Fibroblast of skin of abdomen (primary cell): ENCODE measurements around the gene GSE1.
"Not testable (repeated sequence)": the region's sequence is repeated elsewhere in the genome, so short reads cannot be mapped to it uniquely, and the experiment has no call there.

ENCODE experiments used
- DNase-seq: peaks from one replicate; pipeline ENCODE4 v3.0.0-alpha.2; 2013

The GSE1 gene

GRCh38 chr16:85592277-85592676, 20.8 kb upstream of the GSE1 start:
- DNase-seq, result not testable (repeated sequence)

GRCh38 chr16:85592700-85593493, 20.2 kb upstream of the GSE1 start:
- DNase-seq, result no peak

DNA sequence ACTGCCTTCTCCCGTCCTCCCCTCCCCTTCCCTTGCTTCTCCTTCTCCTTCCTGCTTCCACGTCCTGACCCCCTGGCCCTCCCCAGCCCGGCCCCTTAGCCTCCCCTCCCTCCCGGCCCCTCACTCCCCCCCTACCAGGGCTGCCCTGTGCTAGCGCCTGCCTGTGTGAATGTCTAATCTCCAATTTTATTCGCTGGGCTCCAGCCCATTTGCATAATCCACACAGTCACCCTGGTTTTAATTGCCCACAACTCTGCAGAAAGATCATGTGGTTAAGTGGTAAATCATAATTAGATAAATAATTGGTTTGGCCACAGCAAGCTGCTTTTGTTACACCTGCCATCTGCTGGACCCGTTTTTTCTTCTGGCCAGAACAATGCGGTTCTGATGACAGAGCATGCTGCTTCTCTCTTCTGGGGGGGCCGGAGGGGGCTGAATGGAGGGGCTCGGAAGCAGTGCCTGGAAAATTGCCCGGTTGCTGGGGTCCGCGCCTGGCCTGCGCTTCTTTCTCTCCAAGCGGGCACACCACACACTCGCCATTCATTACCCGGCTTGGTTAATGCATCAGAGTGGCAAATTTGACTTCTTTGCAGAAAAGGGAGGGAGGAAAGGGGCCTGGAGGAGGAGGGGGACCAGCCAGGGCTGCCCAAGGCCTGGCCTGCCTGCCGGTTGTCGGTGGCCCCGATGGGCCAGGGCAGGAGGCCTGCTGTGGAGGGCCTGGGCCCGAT, 19.5 kb upstream of the GSE1 start:
- DNase-seq, result no peak

GRCh38 chr16:85594273-85594977, 18.7 kb upstream of the GSE1 start:
- DNase-seq, result no peak

GRCh38 chr16:85594978-85595661, 18.0 kb upstream of the GSE1 start:
- DNase-seq, result no peak

- DNase-seq, result no peak
Observed at GRCh38 chr16:85595812-85596502, 17.2 kb upstream of the GSE1 start.

DNA sequence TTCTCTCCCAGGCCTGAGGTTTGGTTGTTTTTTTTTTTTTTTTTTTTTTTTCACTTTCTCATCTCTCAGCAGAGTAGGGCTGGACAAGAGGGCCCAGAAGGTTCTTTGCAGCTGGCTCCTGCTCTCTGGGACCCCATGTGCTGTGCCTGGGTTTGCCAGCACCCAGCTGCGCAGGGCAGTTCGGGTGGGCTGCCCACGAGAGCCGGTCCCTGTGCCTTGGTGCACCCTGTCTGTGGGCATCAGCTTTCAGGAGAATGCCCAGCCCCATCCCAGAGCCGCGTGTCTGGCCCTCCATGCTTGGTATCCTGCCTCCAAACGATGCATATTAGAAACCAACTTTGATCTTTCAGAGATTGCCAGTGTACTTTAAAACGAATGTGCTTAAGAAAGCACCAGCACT, 15.0 kb upstream of the GSE1 start:
- no peak for DNase-seq

GRCh38 chr16:85600078-85600477, 13.0 kb upstream of the GSE1 start:
- no peak for DNase-seq

DNA sequence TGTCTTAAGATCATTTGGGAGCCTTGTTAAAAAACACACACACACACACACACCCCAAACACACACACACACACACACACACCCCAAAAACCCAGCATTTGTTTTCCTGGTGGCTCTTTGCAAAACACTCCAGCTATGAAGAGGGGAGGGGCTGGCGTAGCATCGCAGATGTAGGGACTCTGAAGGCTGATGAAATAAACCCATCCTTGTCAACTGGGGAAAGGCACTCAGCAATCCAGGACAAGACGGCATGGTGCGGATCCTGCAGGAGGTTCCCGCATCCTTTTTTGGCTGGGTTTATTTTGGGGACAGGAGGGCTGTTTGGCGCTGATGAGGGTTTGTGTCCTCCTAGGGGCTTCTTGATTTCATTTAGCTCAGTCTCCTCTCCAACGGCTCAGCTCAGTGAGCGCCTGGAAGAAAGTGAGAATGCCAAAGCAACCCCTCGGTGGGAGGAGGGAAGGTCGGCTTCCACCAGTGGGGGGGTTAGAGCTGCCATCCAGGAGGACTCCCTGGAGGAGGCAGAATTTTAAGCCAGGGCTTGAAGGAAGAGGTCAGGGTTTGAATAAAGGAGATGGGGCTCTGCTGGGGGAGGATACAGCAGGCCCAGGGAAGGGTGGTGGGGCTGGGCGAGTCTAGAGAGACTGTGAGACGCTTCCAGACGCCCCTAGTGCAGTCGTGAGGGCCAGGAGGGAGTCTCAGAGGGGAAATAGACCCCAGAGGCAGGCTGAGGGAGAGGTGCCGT, 12.4 kb upstream of the GSE1 start:
- DNase-seq, result peak; percentile 35

- DNase-seq, result no peak
Observed at GRCh38 chr16:85601272-85601639, 11.9 kb upstream of the GSE1 start.

- peak; percentile 25 for DNase-seq
Observed at GRCh38 chr16:85601730-85602401, 11.3 kb upstream of the GSE1 start.

GRCh38 chr16:85602402-85603202, 10.5 kb upstream of the GSE1 start:
- no peak for DNase-seq

GRCh38 chr16:85603203-85603755, 9.8 kb upstream of the GSE1 start:
- DNase-seq, result no peak

DNA sequence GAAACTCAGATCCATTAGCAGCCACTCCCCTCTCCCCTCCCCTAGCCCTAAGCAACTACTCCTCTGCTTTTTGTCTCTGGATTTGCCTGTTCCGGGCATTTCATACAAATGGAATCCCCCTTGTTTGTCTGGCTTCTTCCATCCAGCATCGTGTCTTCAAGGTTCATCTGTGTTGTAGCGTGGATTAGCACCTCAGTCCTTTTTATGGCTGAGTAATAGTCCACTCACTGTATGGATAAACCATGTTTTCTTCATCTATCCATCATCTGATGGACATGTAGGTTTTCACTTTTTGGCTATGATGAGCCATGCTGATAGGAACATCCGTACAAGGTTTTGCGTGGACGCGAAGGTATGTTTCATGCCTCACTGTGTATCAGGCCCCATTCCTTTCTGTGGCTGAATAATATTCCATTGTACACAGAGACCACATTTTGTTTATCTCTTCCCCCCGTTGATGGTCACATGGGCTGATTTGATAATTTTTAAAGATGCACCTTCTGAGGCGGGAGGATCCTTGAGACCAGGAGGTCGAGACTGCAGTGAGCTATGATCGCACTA, 8.9 kb upstream of the GSE1 start:
- no peak for DNase-seq

DNA sequence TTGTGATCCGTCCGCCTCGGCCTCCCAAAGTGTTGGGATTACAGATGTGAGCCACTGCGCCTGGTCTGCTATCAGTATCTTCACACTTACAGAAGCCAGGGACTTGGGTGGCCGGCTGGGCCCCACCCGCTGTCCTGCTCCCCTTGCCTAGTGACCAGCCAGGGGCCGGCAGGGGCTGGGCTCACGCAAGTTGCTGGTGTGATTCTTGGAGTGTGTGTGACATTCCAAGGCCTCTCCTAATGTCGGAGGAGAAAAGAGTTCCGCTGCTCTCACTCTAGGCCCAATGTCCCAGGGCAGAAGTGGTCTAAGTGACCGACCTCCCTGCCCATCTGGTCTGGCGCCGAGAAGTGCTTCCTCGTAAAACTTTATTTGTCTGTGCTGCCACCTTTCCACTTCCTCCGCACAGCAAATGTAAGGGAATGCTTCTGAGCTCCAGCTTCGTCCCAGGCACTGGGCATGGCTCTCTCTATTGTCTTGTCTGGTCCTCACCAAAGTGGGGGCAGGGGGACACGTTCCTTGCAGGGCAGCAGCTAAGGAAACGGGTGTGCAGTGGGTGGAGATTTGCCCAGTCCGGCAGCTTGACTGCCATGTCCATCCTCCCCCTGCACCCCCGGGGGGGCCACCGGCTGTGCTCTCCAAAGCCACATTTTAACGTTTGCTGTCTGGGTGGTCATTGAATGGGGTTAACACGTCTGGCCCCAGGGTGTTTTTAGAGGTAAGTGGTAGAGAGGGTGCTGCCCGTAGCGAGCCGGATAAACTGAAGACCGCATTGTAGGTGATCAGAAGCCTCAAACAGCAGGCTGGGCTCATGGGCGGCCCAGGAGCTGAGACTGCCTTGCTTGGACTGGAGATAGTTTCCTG, 7.8 kb upstream of the GSE1 start:
- DNase-seq, result no peak

DNA sequence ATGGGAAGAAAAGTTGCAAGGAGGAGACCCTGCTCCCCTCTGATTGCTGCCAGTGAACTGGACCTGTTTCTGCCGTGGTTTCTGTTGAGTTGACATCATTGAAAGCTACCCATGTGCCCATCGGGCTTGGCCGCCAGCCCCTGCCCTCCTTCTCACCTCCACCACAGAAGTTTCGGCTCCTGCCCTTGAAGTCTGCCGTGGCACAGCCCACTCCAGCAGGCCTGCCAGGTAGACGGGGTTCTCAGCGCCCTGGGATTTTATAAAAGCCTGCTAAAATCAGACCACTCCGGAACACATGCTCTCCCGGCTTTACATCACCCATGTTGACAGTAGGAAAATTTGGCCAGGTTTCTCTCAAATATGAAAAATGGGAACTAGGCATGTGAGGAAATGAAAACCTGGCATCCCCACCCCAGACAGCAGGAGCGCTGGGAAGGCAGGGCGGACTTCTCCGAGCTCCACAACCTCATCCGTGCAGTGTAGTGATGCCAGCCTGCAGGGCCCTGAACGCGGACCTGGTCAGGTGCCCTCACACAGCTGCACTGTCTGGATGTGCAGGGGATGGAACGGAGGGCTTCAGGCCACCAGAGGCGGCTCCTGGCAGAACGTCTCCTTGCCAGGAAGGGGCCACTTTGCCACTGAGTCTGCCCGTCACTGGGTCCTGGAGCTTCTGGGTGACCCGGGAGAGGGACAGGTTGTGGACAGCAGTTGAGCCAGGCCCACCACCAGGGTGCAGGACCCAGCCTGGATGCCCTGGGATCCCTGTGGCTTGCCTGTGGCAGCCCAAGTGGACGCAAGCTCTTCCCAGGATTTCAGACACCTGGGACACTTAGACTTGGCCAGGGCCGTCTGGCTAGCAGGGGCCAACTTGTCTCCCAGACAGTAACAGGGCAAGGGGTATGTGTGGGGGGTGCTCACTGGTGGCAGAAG, 6.9 kb upstream of the GSE1 start:
- DNase-seq, result no peak

DNA sequence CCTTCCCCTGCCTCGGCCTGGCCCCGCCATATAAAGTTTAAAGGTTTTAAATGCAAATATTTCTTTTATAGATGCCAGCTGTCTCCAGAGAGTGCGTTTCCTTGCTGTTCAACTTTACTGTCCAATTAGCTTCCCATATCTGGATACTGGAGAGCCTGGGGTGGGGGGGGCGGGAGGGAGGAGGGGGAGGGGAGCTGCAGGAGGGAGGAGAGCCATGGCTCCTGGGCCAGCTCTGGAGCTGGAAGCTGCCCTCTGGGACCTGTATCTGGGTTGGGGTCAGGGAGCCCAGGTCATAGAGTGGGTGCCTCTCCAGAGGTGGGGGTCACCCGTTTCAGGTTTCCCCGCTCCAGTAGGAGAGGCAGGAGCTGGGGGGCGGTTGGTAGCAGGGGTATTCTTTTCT, 6.2 kb upstream of the GSE1 start:
- DNase-seq, result no peak
